ENCODE data around the gene PLEKHB1.
"Not testable (repeated sequence)": the region's sequence is repeated elsewhere in the genome, so short reads cannot be mapped to it uniquely, and the experiment has no call there.

PLEKHB1 gene

GRCh38 chr11:73676552-73676951 lies 30.2 kb downstream of the PLEKHB1 start:
- not testable (repeated sequence) for DNase-seq (ENCODE audit: low spot score)

DNA sequence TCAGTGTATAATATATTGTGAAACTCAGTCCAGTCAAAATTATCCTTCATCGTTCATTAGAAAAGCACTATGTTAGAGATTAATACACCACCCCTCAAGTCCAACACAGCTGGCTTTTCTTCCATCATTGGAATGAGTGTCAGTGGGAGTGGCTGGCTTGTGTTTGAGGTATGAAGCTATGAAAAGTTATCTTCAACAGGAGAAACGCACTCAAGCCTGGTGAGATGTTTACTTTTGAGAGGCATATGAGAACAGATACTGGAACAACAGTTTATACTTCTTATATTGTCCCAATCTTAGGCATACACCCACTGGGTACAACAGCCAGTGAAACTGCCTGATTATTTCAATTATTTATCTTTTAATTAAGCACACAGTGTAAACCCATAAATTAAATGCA lies 34.3 kb downstream of the PLEKHB1 start:
- DNase-seq (ENCODE audit: low spot score) = no peak

DNA sequence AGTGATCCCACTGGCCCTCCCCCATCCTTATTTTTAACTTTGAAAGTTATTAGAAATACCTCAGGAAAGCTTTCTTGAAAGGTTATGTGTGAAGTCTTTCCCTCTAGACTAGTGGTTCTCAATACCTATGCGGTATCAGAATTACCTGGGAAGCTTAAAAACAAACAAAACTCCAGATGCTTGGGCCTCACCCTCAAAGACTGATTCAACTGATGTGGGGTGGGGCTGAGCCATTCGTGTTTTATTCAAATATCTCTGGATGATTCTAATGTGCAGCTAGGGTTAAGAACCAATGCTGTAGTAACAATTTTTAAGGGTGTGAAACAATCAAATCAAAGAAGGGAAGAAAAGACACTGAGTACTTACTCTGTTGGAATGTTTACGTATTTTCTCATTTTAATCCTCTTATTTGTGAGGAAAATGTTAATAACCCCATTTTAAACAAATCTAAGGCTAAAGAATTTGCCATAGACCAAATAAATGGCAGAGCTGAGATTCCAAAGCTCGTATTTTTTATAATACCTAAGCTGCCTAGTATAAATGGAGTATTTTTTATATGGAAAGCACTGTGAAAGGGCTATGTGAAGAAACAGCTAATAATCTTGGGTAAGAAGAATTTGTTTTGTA lies 47.6 kb downstream of the PLEKHB1 start:
- DNase-seq (ENCODE audit: low spot score) = no peak

GRCh38 chr11:73705053-73705452 lies 58.7 kb downstream of the PLEKHB1 start:
- no peak for DNase-seq (ENCODE audit: low spot score)

- DNase-seq (ENCODE audit: low spot score) = no peak
Measured at GRCh38 chr11:73710964-73711363, 64.6 kb downstream of the PLEKHB1 start.
